ENCODE results near the gene ANO1.

ANO1 gene

DNA sequence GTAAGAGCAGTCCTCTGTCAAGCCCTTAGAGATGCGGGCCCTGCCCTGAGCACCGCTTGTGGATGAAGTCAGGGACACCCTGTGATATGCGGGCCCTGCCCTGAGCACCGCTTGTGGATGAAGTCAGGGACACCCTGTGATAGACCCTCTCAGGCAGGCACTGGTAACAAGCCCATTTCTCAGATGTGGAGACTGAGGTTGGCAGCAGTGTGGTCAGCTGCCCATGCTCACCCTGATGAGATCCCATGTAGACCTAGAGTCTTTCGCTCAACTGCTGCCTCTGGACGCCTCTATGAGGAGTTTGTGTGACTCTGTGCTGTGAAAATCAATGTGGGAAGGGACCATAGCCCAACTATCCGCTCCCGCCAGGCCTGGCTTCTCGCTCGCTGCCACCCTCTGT lies 66.1 kb downstream of the ANO1 start:
- Histone ChIP-seq H3K36me3 (ENCODE audit: control insufficient read depth, insufficient read depth, low read length) (no peaks in the 10 kb centered on the region), H3K79me2 (no peaks in the 10 kb centered on the region), H3K27me3 (ENCODE audit: control insufficient read depth, insufficient read depth, low read length) (no peaks in the 10 kb centered on the region), H3K9me3 (ENCODE audit: control insufficient read depth, low read length) (no peaks in the 10 kb centered on the region), H3K4me2 (ENCODE audit: low read length) (no peak overlapping the region), H2AFZ (no peak overlapping the region), H3K4me3 (ENCODE audit: low read depth, low read length) (no peak overlapping the region), H3K27ac (no peak overlapping the region), H3K9ac (no peak overlapping the region), H3K4me1 (no peaks in the 10 kb centered on the region)
- TF ChIP-seq, protein P1, sequence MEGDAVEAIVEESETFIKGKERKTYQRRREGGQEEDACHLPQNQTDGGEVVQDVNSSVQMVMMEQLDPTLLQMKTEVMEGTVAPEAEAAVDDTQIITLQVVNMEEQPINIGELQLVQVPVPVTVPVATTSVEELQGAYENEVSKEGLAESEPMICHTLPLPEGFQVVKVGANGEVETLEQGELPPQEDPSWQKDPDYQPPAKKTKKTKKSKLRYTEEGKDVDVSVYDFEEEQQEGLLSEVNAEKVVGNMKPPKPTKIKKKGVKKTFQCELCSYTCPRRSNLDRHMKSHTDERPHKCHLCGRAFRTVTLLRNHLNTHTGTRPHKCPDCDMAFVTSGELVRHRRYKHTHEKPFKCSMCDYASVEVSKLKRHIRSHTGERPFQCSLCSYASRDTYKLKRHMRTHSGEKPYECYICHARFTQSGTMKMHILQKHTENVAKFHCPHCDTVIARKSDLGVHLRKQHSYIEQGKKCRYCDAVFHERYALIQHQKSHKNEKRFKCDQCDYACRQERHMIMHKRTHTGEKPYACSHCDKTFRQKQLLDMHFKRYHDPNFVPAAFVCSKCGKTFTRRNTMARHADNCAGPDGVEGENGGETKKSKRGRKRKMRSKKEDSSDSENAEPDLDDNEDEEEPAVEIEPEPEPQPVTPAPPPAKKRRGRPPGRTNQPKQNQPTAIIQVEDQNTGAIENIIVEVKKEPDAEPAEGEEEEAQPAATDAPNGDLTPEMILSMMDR (IDR thresholded peaks at IDR 0.05): no peak

DNA sequence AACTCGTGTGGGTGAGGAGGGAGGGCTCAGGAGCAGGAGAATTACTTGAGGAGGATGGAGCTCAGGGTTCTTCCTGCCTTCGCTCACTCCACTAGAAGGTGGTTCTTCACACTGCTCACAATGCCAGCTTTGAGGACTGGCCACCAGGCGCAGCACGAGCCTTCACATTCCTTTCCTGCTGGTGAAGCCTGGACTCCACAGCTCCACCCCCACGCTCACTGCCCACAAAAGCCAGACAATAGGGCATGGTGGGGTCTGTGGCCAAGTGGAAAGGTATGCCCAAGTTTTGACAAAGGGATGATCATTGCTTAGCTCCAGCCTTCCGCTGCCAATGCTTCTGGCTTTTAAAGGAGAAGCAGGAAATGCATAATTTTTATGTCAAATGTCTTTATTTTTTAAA lies 67.0 kb downstream of the ANO1 start:
- Histone ChIP-seq H2AFZ (no peak overlapping the region), H3K4me1 (no peaks in the 10 kb centered on the region), H3K4me3 (ENCODE audit: low read depth, low read length) (no peak overlapping the region), H3K36me3 (ENCODE audit: control insufficient read depth, insufficient read depth, low read length) (no peaks in the 10 kb centered on the region), H3K9ac (no peak overlapping the region), H3K27me3 (ENCODE audit: control insufficient read depth, insufficient read depth, low read length) (no peaks in the 10 kb centered on the region), H3K4me2 (ENCODE audit: low read length) (no peak overlapping the region), H3K79me2 (no peaks in the 10 kb centered on the region), H3K27ac (no peak overlapping the region), H3K9me3 (ENCODE audit: control insufficient read depth, low read length) (no peaks in the 10 kb centered on the region)
- TF ChIP-seq, protein P1 (IDR thresholded peaks at IDR 0.05): no peak

DNA sequence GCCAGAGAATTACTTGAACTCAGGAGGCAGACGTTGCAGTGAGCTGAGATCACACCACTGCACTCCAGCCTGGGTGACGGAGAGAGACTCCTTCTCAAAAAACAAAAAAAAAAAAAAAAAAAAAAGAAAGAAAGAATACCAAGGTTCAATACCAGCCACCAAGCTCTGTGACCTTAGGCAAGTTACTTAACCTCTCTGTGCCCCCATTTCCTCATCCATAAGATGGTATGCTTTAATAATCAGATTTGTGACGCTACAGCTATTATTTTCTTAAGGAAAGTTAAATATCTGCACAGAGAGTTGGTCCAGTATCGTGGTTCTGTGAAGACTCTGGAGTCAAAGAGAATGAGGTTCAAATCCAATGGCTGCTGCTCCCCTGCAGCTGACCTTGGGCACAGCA lies 67.7 kb downstream of the ANO1 start:
- Histone ChIP-seq H3K36me3 (ENCODE audit: control insufficient read depth, insufficient read depth, low read length) (no peaks in the 10 kb centered on the region), H3K79me2 (no peaks in the 10 kb centered on the region), H3K4me3 (ENCODE audit: low read depth, low read length) (no peak overlapping the region), H3K9ac (no peak overlapping the region), H2AFZ (no peak overlapping the region), H3K27ac (no peak overlapping the region), H3K9me3 (ENCODE audit: control insufficient read depth, low read length) (no peaks in the 10 kb centered on the region), H3K4me1 (no peaks in the 10 kb centered on the region), H3K4me2 (ENCODE audit: low read length) (no peak overlapping the region), H3K27me3 (ENCODE audit: control insufficient read depth, insufficient read depth, low read length) (no peaks in the 10 kb centered on the region)
- TF ChIP-seq, protein P1 (IDR thresholded peaks at IDR 0.05): no peak

DNA sequence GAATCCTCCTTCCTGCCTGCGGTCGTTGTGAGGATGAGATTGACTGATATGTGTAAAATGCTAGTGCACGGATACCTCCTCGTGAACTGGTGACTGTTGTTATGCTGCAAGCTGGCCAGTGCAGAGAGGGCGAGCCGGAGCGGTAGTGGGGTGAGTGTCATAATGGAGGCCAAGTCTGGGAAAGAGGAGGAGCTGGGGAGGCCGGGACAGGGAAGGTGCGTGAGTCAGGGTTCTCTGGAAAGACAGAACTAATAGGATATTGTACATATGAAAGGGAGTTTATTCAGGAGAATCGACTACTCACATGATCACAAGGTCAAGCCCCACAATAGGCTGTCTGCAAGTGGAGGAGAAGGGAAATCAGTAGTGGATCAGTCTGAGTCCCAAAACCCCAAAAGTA lies 68.2 kb downstream of the ANO1 start:
- Histone ChIP-seq H3K36me3 (ENCODE audit: control insufficient read depth, insufficient read depth, low read length) (no peaks in the 10 kb centered on the region), H3K79me2 (no peaks in the 10 kb centered on the region), H3K4me1 (no peaks in the 10 kb centered on the region), H3K27me3 (ENCODE audit: control insufficient read depth, insufficient read depth, low read length) (no peaks in the 10 kb centered on the region), H3K4me3 (ENCODE audit: low read depth, low read length) (no peak overlapping the region), H3K27ac (no peak overlapping the region), H3K9me3 (ENCODE audit: control insufficient read depth, low read length) (no peaks in the 10 kb centered on the region), H2AFZ (no peak overlapping the region), H3K9ac (no peak overlapping the region), H3K4me2 (ENCODE audit: low read length) (no peak overlapping the region)
- TF ChIP-seq, protein P1 (IDR thresholded peaks at IDR 0.05): no peak

DNA sequence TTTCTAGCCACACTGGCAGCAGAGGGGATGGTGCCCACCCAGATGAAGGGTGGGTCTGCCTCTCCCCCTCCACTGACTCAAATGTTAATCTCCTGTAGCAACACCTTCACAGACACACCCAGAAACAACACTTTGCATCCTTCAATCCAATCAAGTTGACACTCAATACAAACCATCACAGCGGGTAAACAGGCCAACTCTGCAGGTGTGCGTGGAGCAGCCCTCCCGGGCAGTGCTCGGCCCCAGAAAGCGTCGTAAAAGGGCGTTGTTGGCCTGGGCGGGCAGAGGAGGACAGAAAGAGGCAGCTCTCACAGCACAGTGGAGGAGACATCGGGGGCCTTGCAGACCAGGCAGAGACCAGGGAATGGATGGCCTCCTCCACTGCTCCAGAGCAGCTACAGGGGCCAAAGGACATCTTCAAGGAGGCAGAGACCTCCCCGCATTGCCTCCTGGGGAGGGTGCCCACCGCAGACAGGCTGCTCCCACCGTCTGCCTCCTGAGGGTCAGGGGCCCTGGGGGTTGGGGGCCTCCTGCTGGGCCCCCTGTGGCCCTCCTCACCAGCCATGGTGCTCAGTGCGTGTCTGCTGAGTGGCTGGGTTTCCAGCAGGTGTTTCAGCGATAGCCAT lies 68.9 kb downstream of the ANO1 start:
- Histone ChIP-seq H3K36me3 (ENCODE audit: control insufficient read depth, insufficient read depth, low read length) (no peaks in the 10 kb centered on the region), H3K79me2 (no peaks in the 10 kb centered on the region), H3K27ac (no peak overlapping the region), H3K4me1 (no peaks in the 10 kb centered on the region), H3K27me3 (ENCODE audit: control insufficient read depth, insufficient read depth, low read length) (no peaks in the 10 kb centered on the region), H3K4me2 (ENCODE audit: low read length) (no peak overlapping the region), H3K4me3 (ENCODE audit: low read depth, low read length) (no peak overlapping the region), H2AFZ (no peak overlapping the region), H3K9me3 (ENCODE audit: control insufficient read depth, low read length) (no peaks in the 10 kb centered on the region), H3K9ac (no peak overlapping the region)
- TF ChIP-seq, protein P1 (IDR thresholded peaks at IDR 0.05): no peak

All from parathyroid adenoma (tissue), 2 donors.